GM12873 (cell line): ENCODE data around the gene CELF2.

Experiments
- CTCF ChIP-seq: IDR thresholded peaks from 2 replicates; pipeline ENCODE4 v1.5.1; 2012; ENCODE audit warnings: low read depth, mild to moderate bottlenecking, moderate library complexity, low read length, control low read depth; ENCODE audit not compliant: insufficient read depth; ENCODE audit errors: missing control alignments

Gene CELF2

GRCh38 chr10:11355592-11355991 is 337.9 kb downstream of the CELF2 start:
- no peak for TF ChIP-seq CTCF

- TF ChIP-seq CTCF = no peak
Observed at GRCh38 chr10:11357439-11357838, 339.8 kb downstream of the CELF2 start.

GRCh38 chr10:11358011-11358410 is 340.3 kb downstream of the CELF2 start:
- TF ChIP-seq CTCF = no peak

- TF ChIP-seq CTCF = no peak
Observed at GRCh38 chr10:11358923-11359575, 341.4 kb downstream of the CELF2 start.

GRCh38 chr10:11359869-11360268 is 342.2 kb downstream of the CELF2 start:
- TF ChIP-seq CTCF = no peak

- TF ChIP-seq CTCF = no peak
Observed at GRCh38 chr10:11363497-11363896, 345.8 kb downstream of the CELF2 start.

GRCh38 chr10:11364241-11364640 is 346.6 kb downstream of the CELF2 start:
- TF ChIP-seq CTCF = no peak

- TF ChIP-seq CTCF = peak; percentile 30
Observed at GRCh38 chr10:11367505-11367904, 349.8 kb downstream of the CELF2 start.
